ENCODE data around the gene E2F8.
"Not testable (repeated sequence)": the region's sequence is repeated elsewhere in the genome, so short reads cannot be mapped to it uniquely, and the experiment has no call there.

The E2F8 gene

GRCh38 chr11:19240420-19241259, at the start of gene E2F8:
TSS of gene E2F8 (minus strand) at chr11:19240945. CDS start at chr11:19240121, 824 bp downstream.
- FAIRE-seq (peak; percentile 93), DNase-seq (ENCODE audit: extremely low spot score, insufficient read length, low read depth) (peak; percentile 97)

GRCh38 chr11:19290356-19290755, 49.6 kb upstream of the E2F8 start:
- FAIRE-seq, result no peak
- DNase-seq (ENCODE audit: extremely low spot score, insufficient read length, low read depth), result no peak

GRCh38 chr11:19288256-19288655, 47.5 kb upstream of the E2F8 start:
- no peak for DNase-seq (ENCODE audit: extremely low spot score, insufficient read length, low read depth)
- FAIRE-seq, result no peak

GRCh38 chr11:19286411-19286810, 45.7 kb upstream of the E2F8 start:
- FAIRE-seq (no peak), DNase-seq (ENCODE audit: extremely low spot score, insufficient read length, low read depth) (no peak)

GRCh38 chr11:19284881-19285280, 44.1 kb upstream of the E2F8 start:
- FAIRE-seq (no peak), DNase-seq (ENCODE audit: extremely low spot score, insufficient read length, low read depth) (no peak)

GRCh38 chr11:19283991-19284390, 43.2 kb upstream of the E2F8 start:
- FAIRE-seq, result no peak
- DNase-seq (ENCODE audit: extremely low spot score, insufficient read length, low read depth), result no peak

GRCh38 chr11:19281555-19281954, 40.8 kb upstream of the E2F8 start:
- DNase-seq (ENCODE audit: extremely low spot score, insufficient read length, low read depth) (no peak), FAIRE-seq (no peak)

GRCh38 chr11:19281041-19281440, 40.3 kb upstream of the E2F8 start:
- DNase-seq (ENCODE audit: extremely low spot score, insufficient read length, low read depth) (peak; percentile 20), FAIRE-seq (peak; percentile 65)

- no peak for FAIRE-seq
- no peak for DNase-seq (ENCODE audit: extremely low spot score, insufficient read length, low read depth)
These were observed 38.7 kb upstream of the E2F8 start for GRCh38 chr11:19279451-19279850.

GRCh38 chr11:19276859-19277808, 36.4 kb upstream of the E2F8 start:
- FAIRE-seq, result no peak
- DNase-seq (ENCODE audit: extremely low spot score, insufficient read length, low read depth), result no peak

- FAIRE-seq (no peak), DNase-seq (ENCODE audit: extremely low spot score, insufficient read length, low read depth) (no peak)
These were observed 34.8 kb upstream of the E2F8 start for GRCh38 chr11:19275496-19275895.

GRCh38 chr11:19273219-19273618, 32.5 kb upstream of the E2F8 start:
- DNase-seq (ENCODE audit: extremely low spot score, insufficient read length, low read depth); FAIRE-seq: not testable (repeated sequence)

- FAIRE-seq, result no peak
- no peak for DNase-seq (ENCODE audit: extremely low spot score, insufficient read length, low read depth)
These were observed 28.2 kb upstream of the E2F8 start for GRCh38 chr11:19268909-19269308.

GRCh38 chr11:19267567-19267966, 26.8 kb upstream of the E2F8 start:
- DNase-seq (ENCODE audit: extremely low spot score, insufficient read length, low read depth), result no peak
- no peak for FAIRE-seq

- FAIRE-seq (no peak), DNase-seq (ENCODE audit: extremely low spot score, insufficient read length, low read depth) (no peak)
These were observed 22.6 kb upstream of the E2F8 start for GRCh38 chr11:19263333-19263732.

GRCh38 chr11:19259487-19260345, 19.0 kb upstream of the E2F8 start:
- peak; percentile 59 for FAIRE-seq
- peak; percentile 30 for DNase-seq (ENCODE audit: extremely low spot score, insufficient read length, low read depth)

- DNase-seq (ENCODE audit: extremely low spot score, insufficient read length, low read depth) (no peak), FAIRE-seq (no peak)
These were observed 18.0 kb upstream of the E2F8 start for GRCh38 chr11:19258641-19259230.

GRCh38 chr11:19254441-19254840, 13.7 kb upstream of the E2F8 start:
- not testable (repeated sequence) for FAIRE-seq; DNase-seq (ENCODE audit: extremely low spot score, insufficient read length, low read depth)

- no peak for FAIRE-seq
- no peak for DNase-seq (ENCODE audit: extremely low spot score, insufficient read length, low read depth)
These were observed 13.1 kb upstream of the E2F8 start for GRCh38 chr11:19253817-19254216.

Measured in GM18507 (cell line).